Ovary (tissue), 9 donors: ENCODE measurements around the gene SETX. TPM values are rescaled to one million over a fixed set of nuclear protein-coding genes. Genes with fewer than 3 reads are reported as not detected.

Experiments
- DNase-seq, 5 donors: peaks; one replicate each; pipeline ENCODE4 v3.0.0-alpha.2; 2019 to 2020
- H3K27ac ChIP-seq, 2 donors: fragments of 200-600 bp; one replicate each; pipeline versions ENCODE4 v1.5.1 to v1.8.0; 2019 to 2022
- H3K27me3 ChIP-seq: fragments of 200-600 bp; one replicate; pipeline ENCODE4 v1.8.0; 2022
- H3K36me3 ChIP-seq: fragments of 200-600 bp; sonication (generic); one replicate; pipeline ENCODE4 v1.5.1; 2019
- H3K4me1 ChIP-seq: one replicate; pipeline ENCODE4 v1.8.1; 2013; ENCODE audit warnings: mild to moderate bottlenecking, moderate library complexity; ENCODE audit not compliant: insufficient read depth
- H3K4me3 ChIP-seq: fragments of 200-600 bp; sonication (generic); one replicate; pipeline ENCODE4 v1.5.1; 2017
- H3K9me3 ChIP-seq, 2 donors: fragments of 200-600 bp in 1 of 2; sonication (generic) in 1 of 2; one replicate each; pipeline versions ENCODE4 v1.5.1 to v1.8.1; 2013 to 2019; ENCODE audit warnings: mild to moderate bottlenecking in 1 of 2, moderate library complexity in 1 of 2
- EP300 ChIP-seq: sonication (generic); formaldehyde crosslinking; IDR thresholded peaks from one replicate; pipeline ENCODE4 v1.6.1; 2017; ENCODE audit warnings: antibody characterized with exemption
- POLR2A ChIP-seq: fragments of 450-650 bp; IDR thresholded peaks from one replicate; pipeline ENCODE4 v1.6.1; 2017; ENCODE audit warnings: antibody characterized with exemption, mild to moderate bottlenecking, moderate library complexity
- WGBS, 3 donors: extraction: QIAGEN DNeasy Blood & Tissue Kit in 1 of 3; methylation state at CpG; one replicate each; pipeline versions ENCODE4 v1.1.5 to v1.1.7; 2013 to 2017; 5-methylcytosine and 5-hydroxymethylcytosine counted together
- intact Hi-C, 4 donors: fragments of 100-400 bp; cut with DNase I; formaldehyde crosslinking; loops; one replicate each; pipeline versions ENCODE4 v1.11.0 to v1.15.1; 2022 to 2023
- polyA plus RNA-seq, 2 donors: library from polyadenylated mRNA; stranded (reverse); fragments of 200-250 nt in 1 of 2; fragments of 350-450 nt in 1 of 2; fragmentation: Illumina TruSeq in 1 of 2; extraction: RNeasy Lipid Tissue Mini Kit (QIAGEN cat#74804) in 1 of 2; gene quantifications; one replicate each; pipeline ENCODE4 v1.2.3, GENCODE V29; 2013 to 2014
- total RNA-seq, 7 donors: library from RNA; depleted of rRNA in 2 of 7; stranded (reverse); fragments of >200 nt in 2 of 7; fragmentation: NEBNext Ultra II Directional in 3 of 7; extraction: Animal tissue kit (Norgen Biotek cat#: 25700) in 3 of 7; gene quantifications; one replicate each; pipeline versions ENCODE4 v1.1.0 to v1.2.4, GENCODE V29; 2016 to 2023
- TF ChIP-seq, protein P1 (sequence below), 3 donors: fragments of 450-650 bp in 2 of 3; fragments of 200-600 bp in 1 of 3; IDR thresholded peaks; one replicate each; pipeline versions ENCODE4 v1.5.1 to v1.8.0; 2016 to 2022; ENCODE audit warnings: antibody characterized with exemption in 3 of 3, mild to moderate bottlenecking in 1 of 3
- donor health status: DM: no; HTN: no; CAD: no; lungs with moderate emphysema.
- donor health status: DM: no; HTN: no; CAD: no.
- donor health status: Bipolar disorder and iron deficiency.
- donor health status: DM: yes; HTN: yes; CAD: no.
- donor health status: DM: no; HTN: no; CAD: no.
- donor health status: DM: yes; HTN: yes; CAD: no.

The SETX gene
- total and polyA plus RNA-seq, 9 donors: 19.9 to 51.9 (median 40.8) TPM

- Histone ChIP-seq H3K27me3 (no peaks in the 10 kb centered on the region), H3K9me3 (no peaks in the 10 kb centered on the region), H3K4me1 (no peaks in the 10 kb centered on the region), H3K36me3 (no peaks in the 10 kb centered on the region), H3K4me3 (no peak overlapping the region), H3K27ac (no peak overlapping the region)
- intact Hi-C loops: loop anchor here in 3 of 4 donors (10.0 kb wide), 4 partner anchors 68 to 638 kb away; partner anchors contain the start of gene NTNG2 (in 1 of the 3)
- 76 to 86% (median 85%) methylated on average over 3 of the region's 3 CpGs for whole genome bisulfite sequencing, 3 donors
- TF ChIP-seq POLR2A (no peak), EP300 (no peak)
- TF ChIP-seq, protein P1, sequence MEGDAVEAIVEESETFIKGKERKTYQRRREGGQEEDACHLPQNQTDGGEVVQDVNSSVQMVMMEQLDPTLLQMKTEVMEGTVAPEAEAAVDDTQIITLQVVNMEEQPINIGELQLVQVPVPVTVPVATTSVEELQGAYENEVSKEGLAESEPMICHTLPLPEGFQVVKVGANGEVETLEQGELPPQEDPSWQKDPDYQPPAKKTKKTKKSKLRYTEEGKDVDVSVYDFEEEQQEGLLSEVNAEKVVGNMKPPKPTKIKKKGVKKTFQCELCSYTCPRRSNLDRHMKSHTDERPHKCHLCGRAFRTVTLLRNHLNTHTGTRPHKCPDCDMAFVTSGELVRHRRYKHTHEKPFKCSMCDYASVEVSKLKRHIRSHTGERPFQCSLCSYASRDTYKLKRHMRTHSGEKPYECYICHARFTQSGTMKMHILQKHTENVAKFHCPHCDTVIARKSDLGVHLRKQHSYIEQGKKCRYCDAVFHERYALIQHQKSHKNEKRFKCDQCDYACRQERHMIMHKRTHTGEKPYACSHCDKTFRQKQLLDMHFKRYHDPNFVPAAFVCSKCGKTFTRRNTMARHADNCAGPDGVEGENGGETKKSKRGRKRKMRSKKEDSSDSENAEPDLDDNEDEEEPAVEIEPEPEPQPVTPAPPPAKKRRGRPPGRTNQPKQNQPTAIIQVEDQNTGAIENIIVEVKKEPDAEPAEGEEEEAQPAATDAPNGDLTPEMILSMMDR (IDR thresholded peaks at IDR 0.05): no peak
- no peak for DNase-seq
These were observed 122.3 kb downstream of the SETX start for GRCh38 chr9:132232522-132232921.

DNA sequence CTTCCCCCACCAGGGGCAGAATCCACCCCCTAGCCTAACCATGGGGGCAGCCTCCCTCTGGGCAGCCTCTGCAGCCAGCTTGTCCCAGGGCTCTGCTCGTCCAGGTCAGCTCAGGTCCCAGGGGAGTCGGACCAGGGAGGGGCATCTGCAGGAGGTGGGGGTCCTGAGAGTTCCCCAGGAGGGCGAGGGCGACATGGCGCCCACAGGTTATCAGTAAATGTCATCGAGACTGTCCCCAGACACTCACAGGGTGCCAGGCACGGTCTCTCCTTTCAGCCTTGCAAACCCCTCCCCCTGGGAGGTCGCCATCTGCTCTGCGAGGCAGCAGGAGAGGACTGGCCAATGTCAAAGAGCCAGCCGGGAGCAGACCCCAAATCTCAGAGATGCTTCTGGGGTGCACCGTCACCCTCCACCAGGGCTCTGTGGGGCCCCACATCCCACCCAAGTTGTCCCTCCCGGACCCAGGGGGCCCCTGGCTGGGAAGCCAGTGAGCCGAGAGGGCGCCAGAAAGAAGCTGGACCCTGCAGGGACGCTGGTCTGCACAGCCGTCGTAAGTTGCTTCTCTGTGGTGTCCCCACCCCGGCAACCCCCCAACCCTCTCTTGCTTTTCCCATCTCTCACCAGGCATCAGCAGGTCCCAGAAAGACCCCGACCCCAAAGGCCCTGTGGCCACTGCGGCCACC, 123.6 kb downstream of the SETX start:
- DNase-seq: no peak
- no peaks in the 10 kb centered on the region for H3K9me3 ChIP-seq
- WGBS, 3 donors: 62 to 73% (median 69%) methylated on average over 20 of the region's 20 CpGs
- intact Hi-C loops: loop anchor here in 3 of 4 donors (10.0 kb wide), 4 partner anchors 66 to 636 kb away; partner anchors contain the start of gene NTNG2 (in 1 of the 3)
- H3K27ac ChIP-seq: no peak overlapping the region
- no peak for TF ChIP-seq EP300
- no peak for TF ChIP-seq POLR2A
- TF ChIP-seq, protein P1 (IDR thresholded peaks at IDR 0.05): no peak
- H3K4me1 ChIP-seq: no peaks in the 10 kb centered on the region
- H3K27me3 ChIP-seq: no peaks in the 10 kb centered on the region
- no peak overlapping the region for H3K4me3 ChIP-seq
- H3K36me3 ChIP-seq: no peaks in the 10 kb centered on the region

GRCh38 chr9:132230605-132231004, 124.2 kb downstream of the SETX start:
- 69 to 81% (median 79%) methylated on average over 4 of the region's 4 CpGs for WGBS, 3 donors
- intact Hi-C loops: loop anchor here in 3 of 4 donors (10.0 kb wide), 4 partner anchors 66 to 636 kb away; partner anchors contain the start of gene NTNG2 (in 1 of the 3)
- Histone ChIP-seq H3K36me3 (no peaks in the 10 kb centered on the region), H3K9me3 (no peaks in the 10 kb centered on the region), H3K4me1 (no peaks in the 10 kb centered on the region), H3K27ac (no peak overlapping the region), H3K27me3 (no peaks in the 10 kb centered on the region), H3K4me3 (no peak overlapping the region)
- DNase-seq: no peak
- TF ChIP-seq, protein P1 (IDR thresholded peaks at IDR 0.05): no peak

DNA sequence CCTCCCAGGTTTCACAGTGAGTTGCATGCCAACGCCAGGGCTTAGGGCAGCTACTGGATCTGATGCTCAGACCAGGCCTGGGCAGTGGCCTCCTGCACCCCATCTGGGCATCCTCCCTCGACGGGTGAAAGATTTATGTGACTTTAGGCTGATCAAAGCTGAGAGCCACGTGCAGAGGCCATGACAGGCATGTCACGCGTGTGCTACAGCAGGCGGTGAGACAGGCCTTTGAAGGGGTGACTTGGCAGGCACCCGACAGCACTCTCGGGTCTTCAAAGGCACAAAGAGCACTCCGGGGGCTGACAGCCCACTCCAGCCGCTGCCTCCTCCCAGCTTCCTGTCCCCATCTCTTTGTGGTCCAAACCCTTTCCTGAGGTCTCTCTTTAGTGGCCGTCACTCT, 126.7 kb downstream of the SETX start:
- H3K27ac ChIP-seq: no peak overlapping the region
- H3K27me3 ChIP-seq: no peaks in the 10 kb centered on the region
- no peaks in the 10 kb centered on the region for H3K9me3 ChIP-seq
- TF ChIP-seq, protein P1 (IDR thresholded peaks at IDR 0.05): no peak
- TF ChIP-seq EP300 (no peak), POLR2A (no peak)
- H3K36me3 ChIP-seq: no peaks in the 10 kb centered on the region
- intact Hi-C loops: no loop called here
- 65 to 72% (median 71%) methylated on average over 12 of the region's 12 CpGs for WGBS, 3 donors
- H3K4me1 ChIP-seq: no peaks in the 10 kb centered on the region
- H3K4me3 ChIP-seq: no peak overlapping the region
- DNase-seq: no peak
